GM12864 (cell line): ENCODE data around the gene LRRC58.
A peak's percentile ranks its signal among the peaks of the same experiment; 100 is the strongest.

Source experiments
- DNase-seq: peaks from one replicate; pipeline ENCODE4 v3.0.0-alpha.2; 2011; ENCODE audit warnings: low read depth
- H3K4me3 ChIP-seq: 2 replicates; pipeline ENCODE4 v1.5.1; 2011; ENCODE audit warnings: mild to moderate bottlenecking, low read depth, low read length, control low read depth
- CTCF ChIP-seq: IDR thresholded peaks from 2 replicates; pipeline ENCODE4 v1.5.1; 2011; ENCODE audit warnings: low read depth, mild to moderate bottlenecking, moderate library complexity, low read length, control low read depth, inconsistent platforms; ENCODE audit errors: missing control alignments

The LRRC58 gene

GRCh38 chr3:120355486-120355885, 6.3 kb upstream of the LRRC58 start:
- no peak for TF ChIP-seq CTCF

GRCh38 chr3:120353463-120353862, 4.3 kb upstream of the LRRC58 start:
- no peak for TF ChIP-seq CTCF
- no peak overlapping the region for H3K4me3 ChIP-seq
- DNase-seq: no peak

More at GRCh38 chr3:120355486-120355885, 6.3 kb upstream of the LRRC58 start:
- H3K4me3 ChIP-seq: no peak overlapping the region
- DNase-seq: no peak

- DNase-seq: no peak
- no peak for TF ChIP-seq CTCF
- no peak overlapping the region for H3K4me3 ChIP-seq
These were observed 2.9 kb upstream of the LRRC58 start for GRCh38 chr3:120352017-120352416.

GRCh38 chr3:120350401-120350941, 1.3 kb upstream of the LRRC58 start:
- H3K4me3 ChIP-seq: no peak overlapping the region
- no peak for TF ChIP-seq CTCF
- no peak for DNase-seq

- DNase-seq: no peak
- H3K4me3 ChIP-seq: peak overlapping the region; percentile 91
- TF ChIP-seq CTCF: no peak
These were observed 636 bp upstream of the LRRC58 start for GRCh38 chr3:120349855-120350125.

DNA sequence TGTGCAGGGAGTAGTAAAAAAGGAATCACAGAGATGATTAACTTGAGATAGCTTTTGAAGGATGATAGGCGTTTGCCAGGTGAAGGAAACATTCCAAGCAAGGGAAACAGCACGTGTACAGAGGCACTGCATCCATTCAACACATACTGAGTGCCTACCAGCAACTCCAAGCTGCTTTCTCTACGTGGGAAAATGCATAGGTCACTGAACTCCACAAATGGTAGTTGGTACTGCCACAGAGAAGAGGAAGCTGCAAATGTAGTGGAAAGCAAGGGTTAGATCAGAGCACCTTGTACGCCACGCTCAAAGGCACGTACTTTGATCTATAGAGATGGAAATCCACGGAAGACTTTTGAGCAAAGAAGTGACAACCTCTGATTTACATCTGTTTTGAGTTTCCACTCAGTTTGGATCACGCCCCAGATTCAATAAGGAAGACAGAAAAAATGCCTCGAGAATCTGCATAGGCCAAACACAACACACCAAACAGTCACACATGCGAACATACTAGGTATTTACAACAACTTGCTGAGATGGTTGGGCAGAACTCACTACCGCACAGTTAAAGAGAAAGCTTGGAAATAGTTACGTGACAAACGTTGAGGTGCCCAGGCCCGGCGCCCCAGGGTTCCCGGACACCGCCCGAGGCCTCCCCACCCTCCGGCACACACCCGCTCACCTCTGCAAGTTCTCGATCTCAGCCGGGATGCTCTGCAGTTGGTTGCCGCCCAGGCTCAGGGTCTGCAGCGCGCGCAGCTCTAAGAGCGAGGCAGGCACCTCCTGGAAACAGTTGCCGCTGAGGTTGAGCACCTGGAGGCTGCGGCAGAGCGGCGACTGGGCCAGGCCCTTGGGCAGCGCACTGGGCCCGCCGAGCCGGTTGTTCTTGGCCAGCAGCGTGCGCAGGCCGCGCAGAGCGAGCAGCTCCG, 826 bp downstream of the LRRC58 start:
- no peak for TF ChIP-seq CTCF
- DNase-seq: no peak
- peak overlapping the region; percentile 91 for H3K4me3 ChIP-seq

GRCh38 chr3:120344349-120344748, 4.8 kb downstream of the LRRC58 start:
- no peak overlapping the region for H3K4me3 ChIP-seq
- DNase-seq: no peak
- no peak for TF ChIP-seq CTCF
